SK-N-MC (cell line): ENCODE measurements around the gene PAM16.

Source experiments
- EZH2 ChIP-seq: fragments of 200-600 bp; sonication (generic); IDR thresholded peaks from one replicate; pipeline ENCODE4 v1.6.1; 2017; ENCODE audit warnings: antibody characterized with exemption
- FOXP2 ChIP-seq: optimal IDR thresholded peaks from 2 replicates; pipeline ENCODE3; 2011; ENCODE audit warnings: mild to moderate bottlenecking, moderate library complexity; ENCODE audit not compliant: insufficient read depth; ENCODE audit errors: extremely low read length, control extremely low read depth
- POLR2AphosphoS5 ChIP-seq: IDR thresholded peaks from 2 replicates; pipeline ENCODE4 v1.6.1; 2012; ENCODE audit warnings: mild to moderate bottlenecking, low read depth, low read length, borderline replicate concordance

- TF ChIP-seq POLR2AphosphoS5, result no peak
- no peak for TF ChIP-seq EZH2
- no peak for TF ChIP-seq FOXP2
Observed at GRCh38 chr16:4393240-4393600, 42.1 kb upstream of the PAM16 start.
